ENCODE measurements around the gene SKAP1.

- TF ChIP-seq, protein P1, sequence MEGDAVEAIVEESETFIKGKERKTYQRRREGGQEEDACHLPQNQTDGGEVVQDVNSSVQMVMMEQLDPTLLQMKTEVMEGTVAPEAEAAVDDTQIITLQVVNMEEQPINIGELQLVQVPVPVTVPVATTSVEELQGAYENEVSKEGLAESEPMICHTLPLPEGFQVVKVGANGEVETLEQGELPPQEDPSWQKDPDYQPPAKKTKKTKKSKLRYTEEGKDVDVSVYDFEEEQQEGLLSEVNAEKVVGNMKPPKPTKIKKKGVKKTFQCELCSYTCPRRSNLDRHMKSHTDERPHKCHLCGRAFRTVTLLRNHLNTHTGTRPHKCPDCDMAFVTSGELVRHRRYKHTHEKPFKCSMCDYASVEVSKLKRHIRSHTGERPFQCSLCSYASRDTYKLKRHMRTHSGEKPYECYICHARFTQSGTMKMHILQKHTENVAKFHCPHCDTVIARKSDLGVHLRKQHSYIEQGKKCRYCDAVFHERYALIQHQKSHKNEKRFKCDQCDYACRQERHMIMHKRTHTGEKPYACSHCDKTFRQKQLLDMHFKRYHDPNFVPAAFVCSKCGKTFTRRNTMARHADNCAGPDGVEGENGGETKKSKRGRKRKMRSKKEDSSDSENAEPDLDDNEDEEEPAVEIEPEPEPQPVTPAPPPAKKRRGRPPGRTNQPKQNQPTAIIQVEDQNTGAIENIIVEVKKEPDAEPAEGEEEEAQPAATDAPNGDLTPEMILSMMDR (conservative IDR thresholded peaks at IDR 0.05): no peak
- no peak for TF ChIP-seq EZH2 (IDR thresholded peaks at IDR 0.05; ENCODE audit: low read depth)
Observed at GRCh38 chr17:48388955-48389743, 40.9 kb downstream of the SKAP1 start.
